ENCODE results near the gene MICOS13. TPM values are rescaled to one million over a fixed set of nuclear protein-coding genes. Genes with fewer than 3 reads are reported as not detected.
"Not testable (repeated sequence)": the region's sequence is repeated elsewhere in the genome, so short reads cannot be mapped to it uniquely, and the experiment has no call there.

The MICOS13 gene
- total RNA-seq, 1 experiment from 2014 or later, result 130 TPM

DNA sequence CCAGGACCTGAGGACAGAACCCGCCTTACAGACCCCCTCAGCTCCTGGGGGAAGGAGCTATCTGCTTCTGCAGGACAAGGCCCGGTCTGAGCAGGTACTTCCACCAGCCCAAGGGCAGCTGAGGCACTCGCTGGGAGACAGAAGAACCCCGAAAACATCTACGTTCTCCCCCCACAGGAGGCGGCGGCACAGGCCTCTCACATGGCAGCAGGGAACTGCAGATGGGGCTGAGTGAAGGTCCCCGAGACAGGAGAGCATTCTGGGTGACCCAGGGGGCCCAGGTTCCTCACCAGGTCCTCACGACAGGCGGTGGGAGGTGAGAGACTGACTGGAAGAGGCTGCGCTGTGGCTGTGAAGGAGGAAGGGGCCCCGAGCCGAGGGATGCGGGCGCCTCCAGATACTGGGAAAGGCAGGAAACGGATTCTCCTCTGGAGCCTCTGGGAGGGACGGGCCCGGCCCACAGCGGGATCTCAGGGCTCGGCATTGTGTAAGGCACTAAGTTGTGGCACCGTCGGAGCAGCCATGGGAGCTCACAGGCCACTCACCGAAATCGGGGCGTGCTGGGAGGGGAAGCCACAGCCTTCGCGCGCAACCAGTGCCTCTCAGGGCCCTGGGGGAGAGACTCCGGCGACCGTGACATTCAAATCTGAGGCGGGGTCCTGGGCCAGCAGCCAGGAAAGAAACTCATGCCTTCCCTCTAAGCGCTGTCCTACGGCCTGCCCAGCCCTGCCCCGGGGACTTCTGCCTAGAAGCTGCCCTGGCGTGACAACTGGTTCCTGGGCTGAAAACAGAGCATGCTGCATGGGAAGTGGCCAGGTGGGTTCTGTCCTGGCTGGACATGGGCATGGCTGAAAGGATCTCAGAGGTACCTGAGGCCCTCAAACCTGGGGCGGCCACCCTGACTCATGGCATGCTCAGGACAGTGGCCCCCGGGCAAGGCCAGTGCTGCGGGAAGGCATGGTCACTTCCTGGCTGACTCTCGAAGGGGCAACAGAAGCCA, 23.8 kb upstream of the MICOS13 start:
- DNase-seq (ENCODE audit: low read depth), result no peak
- in situ Hi-C loops (cut with HindIII; ENCODE audit: low pct_unique_long_range_greater_than_20kb, low sequenced_read_pairs), result no loop called here

DNA sequence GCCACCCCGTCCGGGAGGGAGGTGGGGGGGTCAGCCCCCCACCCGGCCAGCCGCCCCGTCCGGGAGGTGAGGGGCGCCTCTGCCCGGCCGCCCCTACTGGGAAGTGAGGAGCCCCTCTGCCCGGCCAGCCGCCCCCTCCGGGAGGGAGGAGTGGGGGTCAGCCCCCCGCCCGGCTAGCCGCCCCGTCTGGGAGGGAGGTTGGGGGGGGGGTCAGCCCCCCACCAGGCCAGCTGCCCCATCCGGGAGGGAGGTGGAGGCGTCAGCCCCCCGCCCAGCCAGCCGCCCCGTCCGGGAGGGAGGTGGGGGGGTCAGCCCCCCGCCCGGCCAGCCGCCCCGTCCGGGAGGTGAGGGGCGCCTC, 21.7 kb upstream of the MICOS13 start:
- DNase-seq (ENCODE audit: low read depth); in situ Hi-C loops (cut with HindIII; ENCODE audit: low pct_unique_long_range_greater_than_20kb, low sequenced_read_pairs): not testable (repeated sequence)

DNA sequence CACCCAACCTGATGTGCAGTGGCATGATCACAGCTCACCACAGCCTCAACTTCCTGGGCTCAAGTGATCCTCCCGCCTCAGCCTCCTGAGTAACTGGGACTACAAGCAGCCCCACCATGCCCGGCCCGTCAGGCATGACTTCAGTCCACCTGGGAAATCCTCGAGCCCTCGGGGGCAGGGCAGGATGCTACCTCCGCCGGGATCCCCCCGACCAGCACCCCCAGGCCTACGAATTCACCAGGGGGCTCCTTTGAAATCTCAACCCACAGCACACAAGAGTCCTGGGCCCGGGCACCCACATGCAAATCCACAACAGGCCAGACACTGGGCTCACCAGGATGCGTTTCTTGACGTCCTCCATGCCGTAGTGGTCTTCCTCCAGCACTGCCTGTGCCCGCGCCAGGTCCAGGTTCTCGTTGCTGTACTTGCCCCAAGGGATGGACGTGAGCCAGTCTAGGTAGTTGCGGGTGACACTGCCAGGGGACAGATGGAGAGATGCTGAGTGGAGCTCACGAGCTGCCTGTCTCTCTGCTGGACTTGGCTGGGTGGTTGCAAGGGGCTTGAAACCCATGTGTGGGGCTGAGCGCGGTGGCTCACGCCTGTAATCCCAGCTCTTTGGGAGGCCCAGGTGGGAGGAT, 20.3 kb upstream of the MICOS13 start:
- DNase-seq (ENCODE audit: low read depth), result no peak
- in situ Hi-C loops (cut with HindIII; ENCODE audit: low pct_unique_long_range_greater_than_20kb, low sequenced_read_pairs), result no loop called here

DNA sequence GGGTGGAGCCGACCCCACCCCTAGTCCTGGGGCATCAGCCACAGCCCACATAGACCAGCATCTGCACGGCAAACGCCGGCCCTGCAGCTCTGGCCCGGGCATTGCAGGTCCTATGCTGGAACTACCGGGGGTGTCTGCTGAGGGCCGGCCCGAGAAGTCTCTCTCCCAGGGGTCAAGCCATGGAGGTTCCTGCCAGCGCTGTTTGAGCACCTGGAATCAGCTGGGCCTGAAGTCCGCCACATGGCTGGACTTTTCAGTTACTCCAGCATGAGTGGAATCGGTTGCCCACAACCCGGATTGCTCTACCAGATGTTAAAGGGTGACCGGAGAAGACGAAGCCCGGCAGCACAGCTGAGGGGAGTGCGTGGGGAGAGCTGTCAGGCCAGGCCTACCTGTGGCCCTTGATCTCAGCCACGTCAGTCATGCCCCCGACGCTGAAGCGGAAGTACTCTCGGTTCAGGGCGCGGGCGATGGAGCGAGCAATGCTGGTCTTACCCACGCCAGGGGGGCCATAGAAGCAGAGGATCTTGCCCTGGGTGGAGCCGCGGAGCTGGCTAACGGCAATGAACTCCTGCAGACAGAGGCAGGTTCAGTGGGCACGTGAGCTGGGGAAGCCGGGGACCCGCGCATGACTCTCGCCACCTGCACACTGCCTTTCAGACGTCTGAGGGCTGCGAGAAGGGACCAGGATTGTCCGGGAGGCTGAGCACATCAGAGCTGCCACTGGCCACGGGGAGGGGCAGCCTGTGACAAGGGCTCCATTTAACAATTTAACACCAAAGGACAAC, 18.5 kb upstream of the MICOS13 start:
- DNase-seq (ENCODE audit: low read depth), result no peak
- in situ Hi-C loops (cut with HindIII; ENCODE audit: low pct_unique_long_range_greater_than_20kb, low sequenced_read_pairs), result no loop called here

DNA sequence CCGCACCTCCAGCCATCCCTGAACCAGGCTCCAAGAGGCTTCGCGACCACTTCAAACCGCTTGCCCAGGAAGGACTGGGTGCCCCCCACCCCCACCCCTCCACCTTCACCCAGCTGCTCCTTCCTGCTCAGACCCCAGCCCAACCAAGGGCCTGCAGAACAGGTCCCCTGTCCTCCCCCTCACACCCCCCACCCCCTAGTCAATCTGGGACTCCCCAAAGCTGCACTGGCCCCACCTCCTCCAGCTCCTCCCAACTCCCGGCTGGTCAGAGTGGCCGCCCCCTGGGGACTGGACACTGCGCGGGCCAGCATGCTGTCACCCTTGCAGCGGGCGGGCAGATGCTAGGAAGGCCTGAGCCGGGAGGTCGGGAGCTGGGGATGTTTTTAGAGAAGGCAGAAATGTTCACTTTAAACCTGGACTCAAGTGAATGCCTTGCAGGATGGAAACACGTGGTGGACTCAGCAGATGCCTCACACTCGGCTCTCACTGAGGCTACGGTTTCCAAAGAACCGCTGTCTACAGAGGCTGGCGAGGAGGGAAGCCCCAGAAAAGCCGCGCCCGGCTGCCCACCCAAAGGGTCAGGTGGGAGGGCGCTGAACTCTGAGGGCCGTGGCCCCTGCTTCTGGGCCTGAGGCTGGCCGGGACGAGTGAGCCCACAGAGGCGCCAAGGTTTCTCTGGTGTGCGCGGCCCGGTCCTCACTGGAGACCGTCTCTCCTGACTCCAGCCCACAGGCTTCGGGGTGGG, 17.7 kb upstream of the MICOS13 start:
- no peak for DNase-seq (ENCODE audit: low read depth)
- in situ Hi-C loops (cut with HindIII; ENCODE audit: low pct_unique_long_range_greater_than_20kb, low sequenced_read_pairs), result no loop called here

DNA sequence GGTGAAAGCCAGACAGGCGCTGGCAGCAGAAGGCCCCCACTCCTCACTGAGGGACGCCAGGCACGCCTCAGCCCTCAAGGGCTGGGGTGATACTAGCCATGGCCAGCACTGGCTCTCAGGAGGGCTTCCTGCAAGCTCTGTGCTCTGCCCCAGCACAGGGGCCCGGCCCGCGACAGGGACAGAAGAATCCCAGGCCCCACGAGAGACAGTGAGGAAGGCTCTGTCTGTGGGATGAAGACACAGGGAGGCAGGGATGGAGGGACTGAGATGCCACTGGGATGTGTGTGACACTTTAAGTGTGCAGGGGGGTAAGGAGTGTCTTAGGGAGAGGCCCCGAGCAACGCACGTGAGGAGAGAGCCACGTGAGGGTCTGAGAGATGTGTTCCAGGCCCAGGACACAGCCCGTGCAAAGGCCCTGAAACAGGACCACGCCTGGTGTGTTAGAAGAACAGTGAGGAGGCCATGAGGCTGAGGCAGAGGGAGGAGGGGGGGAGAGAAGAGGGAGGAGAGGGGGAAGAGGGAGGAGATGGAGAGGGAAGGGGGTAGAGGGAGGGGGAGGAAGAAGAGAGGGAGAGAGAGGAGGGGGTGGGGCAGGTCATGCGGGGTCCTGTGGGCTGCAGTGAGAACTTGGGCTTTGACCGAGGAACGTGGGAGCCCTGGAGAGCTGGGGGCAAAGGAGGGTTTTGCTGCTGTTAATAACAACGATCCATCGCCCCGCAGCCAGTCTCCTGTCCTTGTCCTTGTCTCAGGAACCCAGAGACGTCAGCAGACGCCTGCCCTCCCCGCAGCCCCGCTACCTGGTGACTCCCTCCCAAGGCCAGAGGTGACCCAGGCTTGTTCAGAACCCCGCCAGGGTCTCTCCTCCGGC, 16.9 kb upstream of the MICOS13 start:
- DNase-seq (ENCODE audit: low read depth), result no peak
- in situ Hi-C loops (cut with HindIII; ENCODE audit: low pct_unique_long_range_greater_than_20kb, low sequenced_read_pairs), result no loop called here

DNA sequence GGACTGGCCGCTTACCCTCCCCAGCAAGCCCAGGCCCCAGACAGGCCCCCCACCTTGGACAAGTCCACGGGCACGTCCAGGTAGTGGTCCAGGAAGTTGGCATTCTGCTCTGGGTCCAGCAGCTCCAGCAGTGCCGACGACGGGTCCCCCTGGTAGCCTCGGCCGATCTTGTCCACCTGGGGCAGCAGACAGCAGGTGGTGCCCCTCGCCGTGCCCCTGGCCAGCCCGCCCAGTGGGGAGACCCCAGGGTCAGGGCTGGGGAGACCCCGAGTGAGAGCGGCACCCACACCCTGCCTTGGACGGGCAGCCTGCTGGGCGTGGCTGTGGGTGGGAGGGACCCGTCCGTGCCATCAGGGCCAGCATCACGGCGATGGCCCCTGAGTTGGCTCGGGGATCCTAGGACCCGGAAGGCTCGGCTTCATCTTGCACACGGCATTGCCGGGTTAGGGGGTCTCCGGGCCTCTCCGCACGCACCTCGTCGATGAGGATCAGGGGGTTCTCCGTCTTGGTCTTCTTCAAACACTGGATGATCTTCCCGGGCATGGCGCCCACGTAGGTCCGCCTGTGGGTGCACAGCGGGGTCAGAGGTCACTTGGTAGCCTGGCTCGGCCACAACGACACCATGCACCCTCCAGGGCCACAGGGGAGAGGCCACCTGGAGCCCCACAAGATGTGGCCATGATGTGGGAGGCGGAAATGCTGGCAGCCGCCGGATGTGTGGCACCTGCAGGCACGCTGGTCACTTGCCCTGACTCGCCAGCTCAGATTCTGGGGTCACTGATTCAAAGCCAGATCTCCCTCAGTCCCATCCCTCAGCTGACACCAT, 16.1 kb upstream of the MICOS13 start:
- DNase-seq (ENCODE audit: low read depth), result no peak
- in situ Hi-C loops (cut with HindIII; ENCODE audit: low pct_unique_long_range_greater_than_20kb, low sequenced_read_pairs), result no loop called here

DNA sequence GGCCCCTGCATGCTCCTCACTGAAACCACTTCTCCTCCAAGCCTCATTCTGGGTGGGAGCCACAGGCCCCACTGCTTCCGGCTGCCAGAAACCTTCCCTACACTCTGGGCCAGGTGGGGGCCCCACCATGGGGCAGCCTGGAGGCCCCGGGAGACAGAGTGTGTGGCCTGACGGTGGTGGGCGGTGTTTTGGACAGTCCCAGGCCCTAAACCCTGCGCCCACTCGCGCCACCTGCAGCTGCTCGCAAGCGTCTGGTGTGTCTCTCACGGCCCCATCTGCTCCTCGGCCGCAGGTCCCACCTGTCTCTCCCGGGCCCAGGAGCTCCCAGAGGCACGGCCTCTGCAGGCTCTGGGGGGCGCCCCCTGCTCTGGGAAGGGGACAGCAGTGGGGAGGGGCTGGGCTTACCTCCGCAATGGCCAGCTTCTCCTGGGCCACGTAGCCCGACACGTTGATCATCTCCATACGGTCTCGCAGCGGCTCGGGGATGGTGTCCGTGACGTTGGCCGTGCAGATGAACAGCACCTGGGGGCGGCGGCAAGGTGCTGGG, 15.4 kb upstream of the MICOS13 start:
- no peak for DNase-seq (ENCODE audit: low read depth)
- in situ Hi-C loops (cut with HindIII; ENCODE audit: low pct_unique_long_range_greater_than_20kb, low sequenced_read_pairs), result no loop called here

DNA sequence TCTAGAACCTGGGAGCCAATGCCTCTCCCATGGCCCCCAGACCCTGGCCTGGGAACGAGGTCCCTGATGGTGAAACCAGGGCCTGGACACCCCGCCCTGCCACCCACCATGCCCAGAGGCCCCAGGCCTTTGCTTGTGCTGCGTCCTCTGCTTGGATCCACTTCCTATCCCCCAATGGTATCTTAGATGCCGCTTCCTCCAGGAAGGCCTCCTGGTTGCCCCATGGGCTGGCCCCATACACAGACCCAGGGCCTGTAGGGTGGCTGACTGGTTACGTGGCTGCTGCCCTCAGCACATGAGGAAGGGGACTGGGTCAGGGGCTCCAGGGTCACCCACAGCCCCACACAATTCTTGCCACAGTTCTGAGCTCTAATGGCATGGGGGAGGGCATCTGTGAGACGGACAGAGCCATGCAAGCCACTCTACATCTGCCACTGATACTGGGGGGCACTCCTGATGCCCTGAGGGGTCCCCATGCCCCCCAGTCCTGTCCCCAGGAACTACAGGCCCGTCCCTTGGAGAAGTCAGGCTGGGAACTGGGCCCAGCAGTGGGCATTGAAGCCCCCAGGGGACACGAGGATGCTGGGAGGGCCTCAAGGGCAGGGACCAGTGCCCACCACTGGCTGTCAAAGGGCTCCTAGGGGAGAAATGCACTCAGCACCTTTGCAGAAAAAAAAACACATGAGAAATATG, 14.8 kb upstream of the MICOS13 start:
- no peak for DNase-seq (ENCODE audit: low read depth)
- in situ Hi-C loops (cut with HindIII; ENCODE audit: low pct_unique_long_range_greater_than_20kb, low sequenced_read_pairs), result no loop called here

DNA sequence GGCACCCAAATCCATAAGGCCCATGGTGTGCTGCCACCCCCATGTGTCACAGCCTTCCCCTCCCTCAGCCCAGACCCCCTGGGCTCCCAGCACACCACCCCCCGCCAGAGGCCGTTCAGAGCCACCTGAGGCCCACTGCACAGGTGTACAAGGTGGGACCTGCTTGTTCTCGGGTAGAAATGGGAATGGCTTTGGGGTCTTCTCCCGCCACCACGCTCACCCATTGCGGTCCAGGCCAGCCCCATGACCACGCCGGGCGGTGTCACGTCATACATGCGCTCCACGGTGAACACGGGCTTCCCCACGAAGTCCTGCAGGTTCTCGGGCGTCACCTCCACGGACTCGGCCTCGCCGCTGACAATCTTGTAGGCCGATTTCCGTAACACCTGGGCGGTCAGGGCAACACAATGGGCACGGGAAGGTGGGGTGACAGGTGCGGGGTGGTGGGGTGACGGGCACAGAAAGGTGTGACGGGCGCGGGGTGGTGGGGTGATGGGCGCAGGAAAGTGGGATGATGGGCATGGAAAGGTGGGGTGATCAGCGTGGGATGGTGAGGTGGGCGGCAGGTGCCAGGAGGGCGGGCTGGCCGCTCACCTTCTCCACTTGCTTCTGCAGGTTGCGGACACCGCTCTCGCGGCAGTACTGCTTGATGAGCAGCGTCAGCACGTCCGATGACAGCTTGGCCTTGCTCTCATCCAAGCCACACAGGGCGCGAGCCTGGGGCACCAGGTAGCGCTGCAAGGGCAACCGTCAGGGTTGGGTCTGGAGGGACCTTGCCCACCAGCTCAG, 14.0 kb upstream of the MICOS13 start:
- DNase-seq (ENCODE audit: low read depth), result no peak
- in situ Hi-C loops (cut with HindIII; ENCODE audit: low pct_unique_long_range_greater_than_20kb, low sequenced_read_pairs), result no loop called here

DNA sequence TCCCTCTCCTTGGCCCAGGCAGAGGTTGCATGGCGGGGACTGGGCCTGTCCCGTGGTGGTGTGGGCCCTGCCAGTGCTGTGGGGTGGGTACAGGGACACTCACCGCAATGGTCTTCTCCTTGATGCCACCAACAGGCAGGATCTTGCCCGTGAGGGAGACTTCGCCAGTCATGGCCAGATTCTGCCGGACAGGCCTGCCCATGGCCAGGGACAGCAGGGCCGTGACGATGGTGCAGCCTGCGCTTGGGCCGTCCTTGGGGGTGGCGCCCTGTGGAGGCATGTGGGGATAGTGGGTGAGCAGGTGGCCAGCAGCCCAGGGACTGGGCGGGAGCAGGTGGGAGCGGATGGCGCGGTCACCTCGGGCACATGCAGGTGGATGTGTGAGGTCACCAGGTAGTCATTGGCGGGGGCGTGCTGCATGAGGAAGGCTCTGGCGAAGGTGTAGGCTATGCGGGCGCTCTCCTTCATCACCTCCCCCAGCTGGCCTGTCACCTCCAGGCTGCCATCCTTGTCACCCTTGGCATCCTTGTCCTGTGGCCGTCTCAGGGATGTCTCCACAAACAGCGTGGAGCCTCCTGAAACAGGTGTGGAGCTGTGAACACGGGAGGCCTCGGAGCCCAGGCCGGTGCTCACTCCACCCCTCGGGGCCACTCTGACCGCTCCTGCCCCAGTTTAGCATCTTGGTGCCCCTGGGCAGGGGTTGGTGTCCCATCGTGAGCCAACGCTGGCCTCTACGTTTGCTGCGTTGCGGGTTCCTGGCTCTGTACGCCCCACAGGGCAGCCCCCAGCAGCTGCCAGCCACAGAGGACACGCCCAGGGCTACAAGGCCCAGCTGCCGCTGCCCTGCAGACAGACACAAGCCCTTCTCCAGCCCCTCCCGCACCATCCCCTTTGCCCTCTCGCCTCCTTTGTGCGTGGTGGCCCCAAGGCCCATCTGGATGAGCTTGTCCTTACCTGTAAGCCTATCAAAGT, 13.2 kb upstream of the MICOS13 start:
- no peak for DNase-seq (ENCODE audit: low read depth)
- in situ Hi-C loops (cut with HindIII; ENCODE audit: low pct_unique_long_range_greater_than_20kb, low sequenced_read_pairs), result no loop called here

DNA sequence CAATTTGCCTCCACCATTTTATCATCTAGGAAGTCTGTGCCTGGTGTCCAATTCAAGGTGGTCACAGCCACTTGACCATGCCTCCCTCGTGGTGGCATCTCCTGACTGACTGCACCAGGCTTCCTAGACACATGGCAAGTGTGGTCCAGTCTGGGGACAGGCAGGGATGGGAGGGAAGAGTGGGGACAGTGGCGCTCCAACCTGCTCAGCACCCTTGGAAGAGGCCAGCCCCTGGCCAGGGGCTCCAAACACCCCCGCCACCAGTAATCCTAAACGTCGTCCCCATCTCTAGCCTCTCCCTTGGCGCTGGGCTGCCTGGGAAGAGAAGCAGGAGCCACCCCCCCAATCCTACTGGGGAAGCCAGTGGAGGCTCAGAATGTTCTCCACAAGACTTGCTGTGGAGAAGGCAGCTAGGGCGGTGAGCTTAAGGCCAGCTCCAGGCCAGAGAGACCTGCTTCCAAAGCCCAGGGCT, 12.4 kb upstream of the MICOS13 start:
- in situ Hi-C loops (cut with HindIII; ENCODE audit: low pct_unique_long_range_greater_than_20kb, low sequenced_read_pairs), result no loop called here
- DNase-seq (ENCODE audit: low read depth), result no peak

DNA sequence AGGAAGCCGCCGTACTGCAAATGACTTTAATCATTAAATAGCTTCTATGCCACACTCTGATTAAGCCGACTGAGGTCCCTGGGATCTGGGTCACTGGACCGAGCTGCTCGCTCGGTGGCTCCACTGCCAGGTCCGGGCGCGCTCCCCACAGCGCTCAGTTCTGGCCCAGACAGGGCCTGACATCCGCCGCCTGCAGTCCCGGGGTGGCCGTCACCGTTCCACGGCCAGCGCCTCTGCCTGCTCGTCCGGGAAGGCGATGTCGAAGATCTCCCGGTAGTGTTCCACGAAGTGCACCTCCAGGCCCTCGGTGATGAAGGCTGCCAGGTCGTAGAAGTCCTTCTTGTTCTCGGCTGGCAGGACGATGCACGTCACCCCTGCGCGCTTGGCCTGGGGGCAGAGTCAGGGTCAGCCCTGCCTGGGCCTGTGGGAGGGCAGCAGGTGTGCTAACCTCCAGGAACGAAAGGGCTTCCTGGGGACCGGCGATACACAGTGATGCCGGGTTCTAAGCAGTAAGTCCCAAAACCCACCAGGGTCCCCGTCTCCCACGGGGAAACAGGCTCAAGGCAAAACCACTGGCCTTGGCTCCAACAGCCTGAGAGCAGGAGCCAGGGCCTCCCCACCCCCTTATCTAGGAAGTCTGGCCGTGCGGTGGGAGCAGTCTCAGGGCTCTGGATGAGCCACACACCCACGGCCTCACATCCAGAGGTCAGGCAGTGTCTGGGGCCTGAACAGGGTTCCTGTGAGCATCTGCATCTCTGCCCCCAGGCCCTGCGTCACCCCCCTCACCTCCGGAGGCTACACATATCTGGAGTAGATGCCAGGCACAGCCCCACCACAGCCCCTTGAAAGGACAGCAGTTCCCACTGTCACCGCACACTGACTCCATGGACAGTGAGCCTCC, 11.8 kb upstream of the MICOS13 start:
- in situ Hi-C loops (cut with HindIII; ENCODE audit: low pct_unique_long_range_greater_than_20kb, low sequenced_read_pairs), result no loop called here
- DNase-seq (ENCODE audit: low read depth), result no peak

All from Caki2 (cell line).